SK-N-SH (cell line): ENCODE measurements around the gene PCGF2. TPM values are rescaled to one million over a fixed set of nuclear protein-coding genes. Genes with fewer than 3 reads are reported as not detected.

ENCODE experiments used
- FOXJ3 ChIP-seq: sonication (generic); formaldehyde crosslinking; IDR thresholded peaks from 2 replicates; pipeline ENCODE4 v1.5.1; 2020; ENCODE audit warnings: mild to moderate bottlenecking, missing genetic modification reagents
- GATA2 ChIP-seq: sonication (generic); formaldehyde crosslinking; IDR thresholded peaks from 2 replicates; pipeline ENCODE4 v1.5.0; 2020; ENCODE audit warnings: mild to moderate bottlenecking, missing genetic modification reagents
- MXI1 ChIP-seq: IDR thresholded peaks from 2 replicates; pipeline ENCODE4 v1.6.1; 2012; ENCODE audit warnings: mild to moderate bottlenecking, low read depth, low read length, improper control_type of control experiment
- RCOR1 ChIP-seq: fragments of 150-350 bp; IDR thresholded peaks from 2 replicates; pipeline ENCODE4 v1.6.1; 2017; ENCODE audit warnings: antibody characterized with exemption, low read length
- SMC3 ChIP-seq: IDR thresholded peaks from 2 replicates; pipeline ENCODE4 v1.6.1; 2012; ENCODE audit warnings: low read depth, low read length, improper control_type of control experiment
- USF2 ChIP-seq: fragments of 150-350 bp; IDR thresholded peaks from 2 replicates; pipeline ENCODE4 v1.6.1; 2017; ENCODE audit warnings: antibody characterized with exemption, low read length, low read depth, borderline replicate concordance
- polyA plus RNA-seq, 3 experiments: library from polyadenylated mRNA; depleted of rRNA; stranded (reverse); fragments of >200 nt; gene quantifications; 2 replicates each; pipeline ENCODE4 v1.2.3, GENCODE V29; 2012
- small RNA-seq, 7 experiments: library from RNA; depleted of rRNA; stranded (forward); fragments of <200 nt; gene quantifications; one replicate each; pipeline ENCODE3, GENCODE V24; 2012

Gene PCGF2
- polyA plus RNA-seq, 1 of the 3 experiments (the other 2 are of a cell fraction): 39.8 TPM

DNA sequence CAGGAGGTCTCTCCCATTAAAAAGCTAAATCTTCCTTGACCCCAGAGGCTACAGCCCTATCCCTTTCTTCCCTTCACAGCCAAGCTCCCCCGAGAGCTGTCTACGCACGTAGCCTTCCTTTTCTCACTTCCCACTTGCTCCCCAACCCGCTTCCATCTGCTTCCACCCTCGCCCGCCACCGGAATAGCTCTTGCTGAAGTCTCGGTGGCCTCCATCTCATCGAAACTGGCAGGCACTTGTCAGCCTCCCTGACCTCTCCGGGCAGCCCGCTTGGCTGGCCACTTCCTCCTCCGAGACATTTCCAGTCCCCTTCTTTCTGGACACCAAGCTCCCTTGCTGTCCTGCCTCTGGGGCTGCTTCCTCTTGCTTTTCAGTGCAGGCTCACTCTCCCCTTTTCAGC is 62.6 kb downstream of the PCGF2 start (continued):
- TF ChIP-seq GATA2 (CRISPR knock-in tag) (no peak), USF2 (no peak), SMC3 (no peak), RCOR1 (no peak), MXI1 (no peak), FOXJ3 (CRISPR knock-in tag) (no peak)

Small RNAs within 50 kb of the gene (small RNA-seq; reads per million reads assigned to genes)
- gene MIR4726 (0 reads per million in 7 experiments), gene MIR4734 (0 to 1.2 (median 0) reads per million in 7 experiments), gene RNA5SP440 (0 to 1.2 (median 0) reads per million in 7 experiments), gene RNU6-866P (0 reads per million in 7 experiments)

Other genes with a start within 250 kb of the PCGF2 start
- 0.45 and 1.0 TPM in 2 replicates for gene SRCIN1, start 142.4 kb downstream of the PCGF2 start, polyA plus RNA-seq (2012; rRNA removed)
- gene EPOP, start 73.4 kb downstream of the PCGF2 start, polyA plus RNA-seq (2012; rRNA removed): 2.7 and 3.1 TPM in 2 replicates
- 41.5 and 43.6 TPM in 2 replicates for gene MLLT6, start 43.1 kb downstream of the PCGF2 start, polyA plus RNA-seq (2012; rRNA removed)
- 12.9 and 16.5 TPM in 2 replicates for gene CISD3, start 18.0 kb downstream of the PCGF2 start, polyA plus RNA-seq (2012; rRNA removed)
- gene PSMB3, start 4.4 kb upstream of the PCGF2 start, polyA plus RNA-seq (2012; rRNA removed): 480 and 533 TPM in 2 replicates
- 29.8 and 36.7 TPM in 2 replicates for gene PIP4K2B, start 51.2 kb upstream of the PCGF2 start, polyA plus RNA-seq (2012; rRNA removed)
- gene CWC25, start 77.0 kb upstream of the PCGF2 start, polyA plus RNA-seq (2012; rRNA removed): 15.6 and 21.2 TPM in 2 replicates
- 2,658 and 2,763 TPM in 2 replicates for gene RPL23, start 105.4 kb upstream of the PCGF2 start, polyA plus RNA-seq (2012; rRNA removed)
- 79.7 and 102 TPM in 2 replicates for gene LASP1, start 121.7 kb upstream of the PCGF2 start, polyA plus RNA-seq (2012; rRNA removed)
- not detected in 2 replicates for gene FBXO47, start 219.1 kb upstream of the PCGF2 start, polyA plus RNA-seq (2012; rRNA removed)